Peyer's patch (tissue), 4 donors: Measurements from ENCODE around the gene SYT11.

Experiments
- CTCF ChIP-seq, 6 experiments: fragments of 450-650 bp in 4 of 6; fragments of 200-600 bp in 2 of 6; sonication (generic) in 1 of 6; IDR thresholded peaks; one replicate each; pipeline ENCODE4 v1.5.1; 2017 to 2019; ENCODE audit warnings: antibody characterized with exemption in 6 of 6, mild to moderate bottlenecking in 3 of 6, moderate library complexity in 1 of 6
- POLR2A ChIP-seq, 2 donors: fragments of 450-650 bp; IDR thresholded peaks; one replicate each; pipeline ENCODE4 v1.5.1; 2017; ENCODE audit warnings: antibody characterized with exemption in 2 of 2, mild to moderate bottlenecking in 2 of 2, moderate library complexity in 2 of 2

DNA sequence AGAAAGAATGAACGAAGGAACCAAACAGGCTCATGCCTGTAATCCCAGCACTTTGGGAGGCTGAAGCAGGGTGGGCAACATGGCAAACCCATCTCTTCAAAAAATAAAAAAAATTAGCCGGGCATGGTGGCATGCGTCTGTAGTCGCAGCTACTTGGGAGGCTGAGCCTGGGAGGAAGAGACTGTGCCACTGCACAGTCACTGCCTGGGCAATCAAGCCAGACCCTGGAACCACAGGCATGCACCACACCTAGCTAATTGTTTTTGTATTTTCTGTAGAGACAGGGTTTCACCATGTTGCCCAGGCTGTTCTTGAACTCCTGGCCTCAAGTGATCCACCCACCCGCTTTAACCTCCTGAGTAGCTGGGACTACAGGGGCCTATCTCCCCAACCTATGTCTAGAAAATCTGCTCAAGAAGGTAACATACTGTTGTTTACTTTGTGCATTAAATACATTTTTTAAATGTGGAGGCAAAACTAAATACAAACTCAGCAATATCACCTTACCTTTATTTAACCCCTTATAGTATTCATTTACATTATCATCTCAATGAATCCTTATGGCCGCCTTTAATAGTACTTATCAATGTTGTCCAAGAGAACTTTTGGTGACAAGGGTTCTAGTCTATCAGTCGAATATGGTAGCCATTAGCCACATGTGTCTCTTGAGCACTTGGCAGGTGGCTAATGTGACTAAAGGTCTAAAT lies 72.1 kb downstream of the SYT11 start:
- no peak for TF ChIP-seq CTCF (IDR thresholded peaks at IDR 0.05)
- TF ChIP-seq POLR2A (IDR thresholded peaks at IDR 0.05), result peak; percentile 12 to 47
